IMR-90 (cell line): ENCODE results near the gene EIF4B. TPM values are rescaled to one million over a fixed set of nuclear protein-coding genes. Genes with fewer than 3 reads are reported as not detected.

Experiments used
- ATAC-seq: fragments of 200-7000 bp; cut with Tn5 transposase; 2 replicates; pipeline ENCODE4 v1.9.1; 2020; ENCODE audit warnings: low read depth, mild to moderate bottlenecking, moderate library complexity
- BruUV-seq: library from RNA; stranded (reverse); fragments of 400-500 nt; replicated peaks from 2 replicates; lab custom pipeline; 2021; lab: Mats Ljungman, UMichigan
- CTCF ChIA-PET: fragments of 300-600 bp; formaldehyde crosslinking; extraction: SDS; loops from one replicate; lab custom pipeline; 2021; ENCODE audit warnings: antibody characterized with exemption; lab: Yijun Ruan, JAX
- POLR2A ChIA-PET: fragments of 300-600 bp; sonication (Branson Sonifier 250); formaldehyde crosslinking; loops from one replicate; lab custom pipeline; 2022; ENCODE audit warnings: antibody characterized with exemption; ENCODE audit not compliant: unreplicated experiment; lab: Charles Lee
- DNase-seq: peaks from one replicate; pipeline ENCODE4 v3.0.0; 2013
- H2AFZ ChIP-seq: replicated peaks from 2 replicates; pipeline ENCODE3; 2013; ENCODE audit warnings: low read length, mild to moderate bottlenecking; ENCODE audit not compliant: poor library complexity
- H2AK5ac ChIP-seq: 2 replicates; pipeline ENCODE4 v1.6.1; 2013; ENCODE audit warnings: low read depth, low read length, inconsistent platforms
- H2AK9ac ChIP-seq: replicated peaks from 2 replicates; pipeline ENCODE3; 2013; ENCODE audit warnings: mild to moderate bottlenecking, low read depth, low read length, moderate library complexity; ENCODE audit not compliant: poor library complexity
- H2BK120ac ChIP-seq: 2 replicates; pipeline ENCODE4 v1.6.1; 2013; ENCODE audit warnings: low read depth, low read length, inconsistent platforms
- H2BK15ac ChIP-seq: 3 replicates; pipeline ENCODE4 v1.6.1; 2013; ENCODE audit warnings: low read depth, low read length, inconsistent platforms
- H2BK20ac ChIP-seq: 2 replicates; pipeline ENCODE4 v1.6.1; 2013; ENCODE audit warnings: low read depth, mild to moderate bottlenecking, inconsistent platforms, low read length, moderate library complexity
- H2BK5ac ChIP-seq: 2 replicates; pipeline ENCODE4 v1.6.1; 2013; ENCODE audit warnings: mild to moderate bottlenecking, low read depth, low read length, inconsistent platforms; ENCODE audit not compliant: poor library complexity, severe bottlenecking
- H3K14ac ChIP-seq: replicated peaks from 2 replicates; pipeline ENCODE4 v1.6.1; 2013; ENCODE audit warnings: low read depth, low read length, inconsistent platforms
- H3K18ac ChIP-seq: 2 replicates; pipeline ENCODE4 v1.6.1; 2013; ENCODE audit warnings: low read depth, low read length, control low read depth
- H3K23ac ChIP-seq: 2 replicates; pipeline ENCODE4 v1.6.1; 2013; ENCODE audit warnings: low read depth, low read length, inconsistent platforms
- H3K27ac ChIP-seq: 2 replicates; pipeline ENCODE4 v1.5.1; 2013; ENCODE audit warnings: mild to moderate bottlenecking, control low read depth, low read length; ENCODE audit not compliant: insufficient read depth
- H3K27me3 ChIP-seq: 2 replicates; pipeline ENCODE4 v1.6.1; 2013; ENCODE audit warnings: low read length; ENCODE audit not compliant: control insufficient read depth, insufficient read depth
- H3K36me3 ChIP-seq: 2 replicates; pipeline ENCODE4 v1.6.1; 2013; ENCODE audit warnings: low read length, mixed read lengths; ENCODE audit not compliant: control insufficient read depth, insufficient read depth
- H3K4ac ChIP-seq: 2 replicates; pipeline ENCODE4 v1.6.1; 2013; ENCODE audit warnings: low read depth, low read length, inconsistent platforms
- H3K4me1 ChIP-seq: 2 replicates; pipeline ENCODE4 v1.6.1; 2013; ENCODE audit warnings: low read length, mixed read lengths; ENCODE audit not compliant: control insufficient read depth, insufficient read depth
- H3K4me2 ChIP-seq: 2 replicates; pipeline ENCODE4 v1.6.1; 2013; ENCODE audit warnings: low read depth, mild to moderate bottlenecking, control low read depth, low read length, moderate library complexity
- H3K4me3 ChIP-seq: 2 replicates; pipeline ENCODE4 v1.5.1; 2013; ENCODE audit warnings: low read depth, mild to moderate bottlenecking, control low read depth, low read length, moderate library complexity; ENCODE audit not compliant: insufficient read depth
- H3K56ac ChIP-seq: 2 replicates; pipeline ENCODE4 v1.6.1; 2013; ENCODE audit warnings: low read length, inconsistent platforms; ENCODE audit not compliant: insufficient read depth; ENCODE audit errors: extremely low read depth
- H3K79me1 ChIP-seq, 2 experiments: 2 replicates each; pipeline ENCODE4 v1.6.1; 2013; ENCODE audit warnings: low read length in 2 of 2, inconsistent platforms in 1 of 2, low read depth in 1 of 2
- H3K9ac ChIP-seq: 2 replicates; pipeline ENCODE4 v1.6.1; 2013; ENCODE audit warnings: low read depth, low read length, control low read depth
- H3K9me1 ChIP-seq: 2 replicates; pipeline ENCODE4 v1.6.1; 2013; ENCODE audit warnings: low read length, inconsistent platforms; ENCODE audit not compliant: insufficient read depth
- H3K9me3 ChIP-seq: 2 replicates; pipeline ENCODE4 v1.6.1; 2013; ENCODE audit warnings: low read length; ENCODE audit not compliant: control insufficient read depth, insufficient read depth
- H4K20me1 ChIP-seq: 2 replicates; pipeline ENCODE4 v1.6.1; 2013; ENCODE audit warnings: low read length, inconsistent platforms; ENCODE audit not compliant: insufficient read depth
- H4K5ac ChIP-seq: 2 replicates; pipeline ENCODE4 v1.6.1; 2013; ENCODE audit warnings: mild to moderate bottlenecking, low read depth, low read length, control low read depth
- H4K8ac ChIP-seq, 2 experiments: 2 replicates each; pipeline ENCODE4 v1.6.1; 2013; ENCODE audit warnings: low read depth in 2 of 2, low read length in 2 of 2, control low read depth in 1 of 2, inconsistent platforms in 1 of 2
- H4K91ac ChIP-seq: 2 replicates; pipeline ENCODE4 v1.6.1; 2013; ENCODE audit warnings: low read depth, low read length, inconsistent platforms; ENCODE audit not compliant: insufficient read depth
- MAZ ChIP-seq: IDR thresholded peaks from 2 replicates; pipeline ENCODE4 v1.6.1; 2012; ENCODE audit warnings: low read depth, mild to moderate bottlenecking, low read length, improper control_type of control experiment, moderate library complexity, borderline replicate concordance
- RAD21 ChIP-seq: IDR thresholded peaks from 2 replicates; pipeline ENCODE4 v1.6.1; 2012; ENCODE audit warnings: low read length, improper control_type of control experiment
- WGBS, 2 experiments: methylation state at CpG; one replicate each; pipeline versions ENCODE4 v1.1.5 to v1.1.7; 2013; ENCODE audit warnings: missing lambda C conversion rate in 2 of 2; ENCODE audit not compliant: insufficient read length in 1 of 2; ENCODE audit errors: extremely low coverage in 2 of 2; 5-methylcytosine and 5-hydroxymethylcytosine counted together
- dilution Hi-C: fragments of 300-500 bp; cut with HindIII; formaldehyde crosslinking; loops from one replicate; pipeline ENCODE4 v1.14.3; 2018; ENCODE audit warnings: low sequenced_read_pairs; ENCODE audit not compliant: unreplicated experiment
- in situ Hi-C: fragments of 300-500 bp; cut with MboI; formaldehyde crosslinking; loops from 3 replicates; pipeline ENCODE4 v1.14.3; 2019; ENCODE audit warnings: low sequenced_read_pairs, inconsistent platforms, mixed read lengths
- intact Hi-C: fragments of 100-400 bp; cut with micrococcal nuclease; formaldehyde crosslinking; loops from 2 replicates; pipeline ENCODE4 v1.10.0; 2022
- polyA plus RNA-seq, 3 experiments: library from polyadenylated mRNA; depleted of rRNA; stranded (reverse); fragments of >200 nt; gene quantifications; 2 replicates each; pipeline ENCODE4 v1.2.3, GENCODE V29; 2012; ENCODE audit warnings: low replicate concordance in 1 of 3
- total RNA-seq: library from RNA; depleted of rRNA; stranded (reverse); fragments of >200 nt; gene quantifications from 2 replicates; pipeline ENCODE4 v1.2.3, GENCODE V29; 2012

Gene EIF4B
- total and polyA plus RNA-seq, 2 of the 4 experiments (the other 2 are of a cell fraction): 313 to 671 TPM

DNA sequence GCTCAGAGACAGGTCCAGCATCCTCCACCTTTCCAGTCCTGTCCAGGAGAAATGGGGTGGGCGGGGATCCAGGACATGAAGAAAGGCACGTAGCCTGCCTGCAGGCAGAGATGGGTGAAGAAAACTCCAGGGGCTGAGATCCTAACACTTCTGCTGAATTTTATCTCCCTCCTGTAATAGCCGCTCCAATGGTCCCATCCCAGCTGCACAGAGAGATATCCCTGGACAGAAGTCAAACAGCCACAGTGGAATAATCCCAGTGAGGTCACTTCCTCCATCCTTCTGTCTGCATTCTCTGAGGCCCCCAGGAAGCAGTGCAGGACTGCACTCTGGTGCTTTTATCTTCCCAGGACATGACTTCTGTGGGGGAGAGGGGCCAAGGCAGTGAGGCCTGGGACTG is 31.1 kb upstream of the EIF4B start:
- Histone ChIP-seq H3K14ac (peak overlapping the region; percentile 86), H3K4me1 (peaks cover 21% of the 10 kb centered on the region), H2AK9ac (peak overlapping the region; percentile 34), H3K27ac (no peak overlapping the region), H3K4me2 (no peak overlapping the region), H3K9me1 (peaks cover 28% of the 10 kb centered on the region), H4K20me1 (no peaks in the 10 kb centered on the region), H4K5ac (peak overlapping the region; percentile 45), H3K23ac (no peak overlapping the region), H2AK5ac (peak overlapping the region; percentile 78), H4K8ac (peak overlapping the region; percentile 2 to 81; a peak in 3 of 4 replicates), H3K79me1 (no peaks in the 10 kb centered on the region; a peak in 1 of 4 replicates), H3K9ac (no peak overlapping the region), H4K91ac (peak overlapping the region; percentile 77), H3K9me3 (no peaks in the 10 kb centered on the region), H2BK15ac (peak overlapping the region; percentile 69; the same call in 2 of the 3 replicates), H3K18ac (peak overlapping the region; percentile 10; the same call in 1 of the 2 replicates), H3K4ac (peak overlapping the region; percentile 83), H3K36me3 (no peaks in the 10 kb centered on the region), H2BK20ac (peak overlapping the region; percentile 89), H3K56ac (no peak overlapping the region), H2AFZ (peak overlapping the region; percentile 83), H3K27me3 (no peaks in the 10 kb centered on the region), H3K4me3 (no peak overlapping the region), H2BK5ac (no peak overlapping the region), H2BK120ac (peak overlapping the region; percentile 87)
- dilution Hi-C loops: loop anchor here (25.0 kb wide), 1 partner anchor 88 kb away; no protein-coding TSS in a partner anchor
- peak; percentile 21; the same call in 1 of the 2 replicates for ATAC-seq
- BruUV-seq: no TSS peak
- DNase-seq: peak; percentile 55
- TF ChIP-seq RAD21 (peak; percentile 8; the same call in 1 of the 2 replicates), MAZ (no peak)
- intact Hi-C loops: no loop called here
- WGBS, 2 experiments: no CpG with 5 or more reads among the region's 3 CpGs
- POLR2A ChIA-PET: no interaction called here
- CTCF ChIA-PET: interaction anchor here (1.1 kb wide), 1 partner anchor 90 kb away, joined by 4 read pairs; no protein-coding TSS in a partner anchor
- in situ Hi-C loops: loop anchor here (5.0 to 10.0 kb wide), 2 partner anchors 88 to 820 kb away; no protein-coding TSS in a partner anchor
